Effector memory CD4-positive, alpha-beta T cell (primary cell): ENCODE results near the gene THAP10.

Experiments
- DNase-seq, 3 donors: peaks; one replicate each; pipeline ENCODE4 v3.0.0-alpha.2; 2020
- H3K27ac ChIP-seq: 2 replicates; pipeline ENCODE4 v1.7.0; 2013; ENCODE audit warnings: mild to moderate bottlenecking, low read length, moderate library complexity; ENCODE audit not compliant: insufficient read depth, poor library complexity, severe bottlenecking
- H3K27me3 ChIP-seq: replicated peaks from 2 replicates; pipeline ENCODE4 v1.7.0; 2013; ENCODE audit warnings: mild to moderate bottlenecking, low read length; ENCODE audit not compliant: insufficient read depth, control insufficient read depth, poor library complexity, severe bottlenecking
- H3K36me3 ChIP-seq: 2 replicates; pipeline ENCODE4 v1.7.0; 2013; ENCODE audit warnings: mild to moderate bottlenecking, low read length, moderate library complexity; ENCODE audit not compliant: control insufficient read depth, insufficient read depth
- H3K4me1 ChIP-seq: 2 replicates; pipeline ENCODE4 v1.7.0; 2013; ENCODE audit warnings: low read length, mild to moderate bottlenecking; ENCODE audit not compliant: control insufficient read depth, insufficient read depth, poor library complexity, severe bottlenecking
- H3K4me3 ChIP-seq: 2 replicates; pipeline ENCODE4 v1.7.0; 2013; ENCODE audit warnings: low read length, low read depth, mild to moderate bottlenecking; ENCODE audit not compliant: insufficient read depth, poor library complexity, severe bottlenecking
- H3K9me3 ChIP-seq: 2 replicates; pipeline ENCODE4 v1.7.0; 2013; ENCODE audit warnings: mild to moderate bottlenecking, low read length, moderate library complexity; ENCODE audit not compliant: control insufficient read depth

Gene THAP10

DNA sequence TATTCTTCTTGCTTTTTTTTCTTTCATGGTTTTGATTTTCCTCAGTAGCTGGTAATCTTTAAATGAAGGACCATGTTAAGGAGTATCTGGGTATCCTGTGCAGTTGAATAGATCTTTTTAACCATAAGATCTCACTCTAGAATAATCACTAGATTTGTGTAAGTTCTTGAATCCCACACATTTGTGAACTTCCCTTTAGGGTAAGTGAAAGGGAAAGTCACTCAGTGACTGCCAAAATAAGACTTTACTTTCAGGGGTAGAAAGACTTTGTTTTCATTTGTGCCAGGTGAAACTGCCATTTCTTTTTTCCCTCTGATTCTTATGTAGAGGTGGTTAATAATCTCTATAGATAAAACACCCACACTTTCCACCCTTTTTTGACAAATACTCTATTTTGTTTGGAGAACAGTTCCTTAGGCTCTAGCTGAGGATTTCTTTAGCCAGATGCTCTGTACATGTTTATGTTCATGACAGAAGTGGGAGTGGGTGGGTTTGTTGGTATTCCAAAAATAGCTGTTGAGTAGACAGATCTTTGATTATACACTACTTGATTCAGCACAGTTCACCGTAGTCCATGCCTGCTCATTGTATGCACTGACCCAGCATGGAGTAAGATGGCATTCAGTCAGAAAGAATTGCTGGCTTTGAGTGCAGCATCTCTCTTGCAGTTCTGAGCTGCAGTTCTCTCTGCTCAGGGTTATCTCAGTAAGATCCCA, 28.9 kb upstream of the THAP10 start:
- no peak for DNase-seq
- Histone ChIP-seq H3K27me3 (no peaks in the 10 kb centered on the region), H3K9me3 (no peaks in the 10 kb centered on the region), H3K36me3 (no peaks in the 10 kb centered on the region), H3K27ac (no peak overlapping the region), H3K4me1 (no peaks in the 10 kb centered on the region), H3K4me3 (no peak overlapping the region)

DNA sequence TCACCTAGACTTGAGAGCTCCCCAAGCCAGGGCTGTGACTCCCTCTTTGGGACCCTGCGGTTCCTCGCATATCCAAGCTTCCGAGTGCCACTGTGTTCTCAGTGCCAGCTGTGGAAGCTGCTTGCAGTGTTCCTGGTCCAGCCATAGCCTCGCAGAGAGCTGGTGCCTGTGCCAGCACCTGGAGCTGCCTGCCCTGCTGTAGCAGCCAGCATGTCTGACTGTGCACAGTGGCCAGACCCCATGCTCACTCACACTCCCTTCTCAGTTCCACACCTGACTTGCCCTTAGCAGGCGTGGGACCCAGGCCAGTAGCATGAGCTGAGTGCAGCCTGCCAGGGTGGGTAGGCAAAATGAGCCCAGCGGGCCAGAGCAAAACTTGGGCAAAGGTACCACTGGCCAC, 25.7 kb upstream of the THAP10 start:
- Histone ChIP-seq H3K27me3 (no peaks in the 10 kb centered on the region), H3K4me3 (no peak overlapping the region), H3K27ac (no peak overlapping the region)

DNA sequence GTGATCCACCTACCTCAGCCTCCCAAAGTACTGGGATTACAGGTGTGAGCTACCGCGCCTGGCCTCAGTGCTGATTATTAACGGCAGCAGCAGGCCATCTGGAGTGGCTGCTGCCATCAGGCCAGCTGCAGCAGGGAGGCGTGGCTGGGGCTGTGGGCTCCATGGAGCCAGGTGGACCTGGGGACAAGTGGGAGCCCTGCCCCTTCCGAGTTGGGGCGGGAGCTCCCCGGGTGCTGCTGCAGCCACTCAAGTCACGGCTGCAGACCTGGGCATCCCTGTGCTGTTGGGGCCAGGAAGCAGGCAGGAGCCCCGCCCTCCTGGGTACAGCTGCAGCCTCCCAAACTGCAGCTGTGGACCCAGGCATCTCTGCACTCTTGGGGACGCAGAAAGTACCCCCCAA, 24.3 kb upstream of the THAP10 start:
- H3K27ac ChIP-seq, result no peak overlapping the region
- H3K9me3 ChIP-seq, result no peaks in the 10 kb centered on the region
- H3K4me1 ChIP-seq, result no peaks in the 10 kb centered on the region
- H3K27me3 ChIP-seq, result no peaks in the 10 kb centered on the region
- DNase-seq, result no peak
- H3K36me3 ChIP-seq, result no peaks in the 10 kb centered on the region
- H3K4me3 ChIP-seq, result no peak overlapping the region

More for the DNA sequence above, 25.7 kb upstream of the THAP10 start:
- Histone ChIP-seq H3K36me3 (no peaks in the 10 kb centered on the region), H3K4me1 (no peaks in the 10 kb centered on the region), H3K9me3 (no peaks in the 10 kb centered on the region)
- no peak for DNase-seq

DNA sequence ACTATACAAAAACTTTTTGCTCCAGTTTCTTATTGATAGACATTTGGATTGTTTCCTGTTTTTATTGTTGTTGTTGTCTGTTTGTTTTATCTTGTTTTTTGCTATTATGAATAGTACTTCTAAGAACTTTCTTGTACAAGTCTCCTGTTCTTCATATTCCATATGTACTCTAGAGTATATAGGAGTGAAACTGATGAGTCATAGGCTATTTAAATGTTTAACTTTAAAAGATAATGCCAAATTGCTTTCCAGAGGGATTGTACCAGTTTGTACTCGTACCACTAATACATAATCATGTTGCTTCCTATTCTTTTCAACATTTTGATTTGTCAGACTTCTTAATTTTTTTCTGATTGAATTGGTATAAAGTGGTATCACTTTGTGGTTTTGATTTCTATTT, 20.0 kb upstream of the THAP10 start:
- Histone ChIP-seq H3K4me1 (no peaks in the 10 kb centered on the region), H3K27me3 (no peaks in the 10 kb centered on the region), H3K4me3 (no peak overlapping the region), H3K36me3 (no peaks in the 10 kb centered on the region), H3K9me3 (no peaks in the 10 kb centered on the region), H3K27ac (no peak overlapping the region)
- no peak for DNase-seq

DNA sequence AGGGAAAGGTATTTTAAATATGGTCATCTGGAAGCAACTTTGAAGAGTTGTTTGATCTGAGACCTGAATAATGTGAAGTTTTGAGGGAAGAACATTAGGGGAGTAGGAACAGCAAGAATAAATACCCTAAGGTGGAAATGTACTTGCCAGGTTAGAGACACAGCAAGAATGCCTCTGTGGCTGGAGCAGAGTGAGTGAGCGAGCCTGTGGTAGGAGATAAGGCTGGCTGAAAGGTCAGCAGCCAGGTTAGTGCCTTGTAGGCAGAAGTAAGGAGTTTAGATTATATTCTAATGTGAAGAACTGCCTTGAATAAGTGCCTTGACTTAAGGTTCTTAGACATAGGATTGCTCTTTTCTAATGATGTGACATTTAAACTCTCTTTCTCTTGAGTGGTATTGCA, 18.7 kb upstream of the THAP10 start:
- no peaks in the 10 kb centered on the region for H3K36me3 ChIP-seq

DNA sequence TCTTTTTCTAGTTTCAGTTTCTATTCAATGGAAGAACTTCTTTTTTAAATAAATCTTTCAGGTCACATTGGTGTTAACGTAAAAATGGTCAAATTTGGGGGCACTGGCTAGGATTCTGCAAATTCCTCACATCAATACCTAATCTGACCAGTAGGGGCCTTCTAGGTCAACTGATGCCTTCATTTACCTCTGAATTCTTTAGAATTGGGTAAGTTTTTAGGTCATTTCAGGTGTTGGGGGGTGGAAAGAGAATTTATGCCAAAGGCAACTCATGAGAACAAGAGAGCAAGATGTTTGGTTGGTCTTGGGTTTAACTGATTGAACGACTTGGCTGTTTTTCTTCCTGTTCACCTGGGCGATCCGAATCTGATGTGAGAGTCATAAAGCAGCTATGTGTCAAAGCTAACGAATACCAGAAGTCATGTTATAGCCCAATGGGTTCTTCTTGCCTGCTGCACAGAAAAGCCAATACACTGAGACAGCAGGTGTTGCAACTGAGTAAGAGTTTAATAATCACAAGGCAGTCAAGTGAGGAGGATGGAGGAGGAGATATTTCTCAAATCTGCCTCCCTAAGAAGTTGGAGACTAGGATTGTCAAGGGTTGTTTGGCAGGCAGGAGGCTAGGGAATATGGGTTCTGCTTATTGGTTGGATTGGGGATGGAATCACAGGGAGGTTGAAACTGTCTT, 15.7 kb upstream of the THAP10 start:
- H3K4me1 ChIP-seq, result no peaks in the 10 kb centered on the region
- no peaks in the 10 kb centered on the region for H3K9me3 ChIP-seq
- DNase-seq, result no peak
- H3K27ac ChIP-seq, result no peak overlapping the region
- no peak overlapping the region for H3K4me3 ChIP-seq
- H3K36me3 ChIP-seq, result no peaks in the 10 kb centered on the region
- no peaks in the 10 kb centered on the region for H3K27me3 ChIP-seq

More for the DNA sequence above, 18.7 kb upstream of the THAP10 start:
- Histone ChIP-seq H3K27ac (no peak overlapping the region), H3K4me1 (no peaks in the 10 kb centered on the region), H3K9me3 (no peaks in the 10 kb centered on the region), H3K27me3 (no peaks in the 10 kb centered on the region), H3K4me3 (no peak overlapping the region)
- no peak for DNase-seq

DNA sequence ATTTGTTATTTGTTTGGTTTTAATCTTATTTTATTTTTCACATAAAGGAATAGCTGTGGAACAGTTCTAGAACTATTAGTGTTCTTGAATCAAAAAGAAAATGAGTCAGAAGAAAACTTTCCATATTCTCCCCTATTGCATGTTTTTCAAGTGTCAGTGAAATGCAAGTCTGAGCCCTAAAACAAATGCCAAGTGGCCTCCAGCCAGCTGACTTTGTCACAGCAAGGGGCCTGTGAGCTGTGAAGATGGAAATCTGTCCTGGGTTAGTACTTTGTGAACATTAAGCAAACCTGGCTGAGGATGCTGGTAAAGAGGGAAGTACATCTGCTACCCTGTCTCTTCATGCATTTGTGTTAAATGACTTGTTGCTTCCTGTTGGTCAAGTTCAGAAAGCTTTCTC, 14.6 kb upstream of the THAP10 start:
- Histone ChIP-seq H3K27me3 (no peaks in the 10 kb centered on the region), H3K27ac (no peak overlapping the region), H3K4me1 (no peaks in the 10 kb centered on the region), H3K4me3 (no peak overlapping the region), H3K36me3 (no peaks in the 10 kb centered on the region), H3K9me3 (no peaks in the 10 kb centered on the region)
- DNase-seq, result no peak

DNA sequence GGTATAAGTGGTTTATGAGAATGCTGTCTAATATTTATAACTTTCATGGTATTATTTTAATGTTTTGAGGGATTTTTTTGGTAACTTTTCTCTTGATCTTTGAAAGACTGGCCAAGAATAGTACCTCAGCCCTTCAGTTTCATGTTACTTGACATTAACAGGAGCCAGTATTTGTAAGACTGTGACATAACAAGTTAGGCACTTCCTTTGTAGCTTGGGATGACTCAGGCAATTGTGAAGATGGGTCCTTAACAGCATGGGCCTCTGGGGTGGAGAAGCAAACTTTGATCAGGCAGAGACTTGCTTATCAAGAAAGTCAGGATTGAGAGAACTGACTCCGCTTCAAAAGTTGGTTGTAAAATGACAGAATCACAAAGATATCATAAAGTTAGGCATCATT, 9.9 kb upstream of the THAP10 start:
- no peak for DNase-seq
- Histone ChIP-seq H3K36me3 (no peaks in the 10 kb centered on the region), H3K9me3 (no peaks in the 10 kb centered on the region), H3K27ac (no peak overlapping the region), H3K4me1 (no peaks in the 10 kb centered on the region), H3K27me3 (no peaks in the 10 kb centered on the region), H3K4me3 (no peak overlapping the region)

DNA sequence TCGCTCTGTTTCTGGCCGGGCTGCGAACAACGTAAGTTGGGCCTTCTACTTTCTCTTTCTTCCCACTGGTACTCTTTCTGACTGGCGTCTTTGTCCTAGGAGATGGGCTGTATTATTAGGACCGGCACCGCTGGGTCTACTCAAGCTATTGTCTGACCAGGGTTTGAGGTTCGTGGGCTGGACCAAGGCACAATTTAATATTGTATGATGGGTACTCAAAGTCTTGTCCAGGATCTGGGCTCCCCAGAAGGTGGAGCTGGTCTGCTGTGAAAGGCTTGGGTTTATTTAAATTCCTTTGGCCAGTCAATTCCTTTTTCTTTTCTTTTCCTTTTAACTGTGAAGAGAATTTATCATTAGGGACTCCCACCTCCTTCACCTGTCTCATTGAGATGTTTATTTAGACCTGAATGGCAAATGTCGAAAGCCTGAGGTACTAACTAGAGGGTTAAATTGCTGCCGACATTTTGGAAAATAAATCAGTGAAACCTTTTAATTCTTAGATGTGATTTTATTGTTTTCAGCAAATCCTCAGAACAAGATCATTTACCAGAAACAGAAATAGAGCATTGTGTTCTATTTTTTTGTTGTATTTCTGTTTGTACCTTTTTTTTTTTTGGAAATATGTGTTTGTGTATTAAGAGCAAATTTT, 803 bp upstream of the THAP10 start:
- Histone ChIP-seq H3K4me1 (peaks cover 9% of the 10 kb centered on the region), H3K27me3 (peaks cover 9% of the 10 kb centered on the region), H3K36me3 (no peaks in the 10 kb centered on the region), H3K27ac (peak overlapping the region; percentile 30), H3K4me3 (peak overlapping the region; percentile 57), H3K9me3 (no peaks in the 10 kb centered on the region)
- DNase-seq, result no peak

DNA sequence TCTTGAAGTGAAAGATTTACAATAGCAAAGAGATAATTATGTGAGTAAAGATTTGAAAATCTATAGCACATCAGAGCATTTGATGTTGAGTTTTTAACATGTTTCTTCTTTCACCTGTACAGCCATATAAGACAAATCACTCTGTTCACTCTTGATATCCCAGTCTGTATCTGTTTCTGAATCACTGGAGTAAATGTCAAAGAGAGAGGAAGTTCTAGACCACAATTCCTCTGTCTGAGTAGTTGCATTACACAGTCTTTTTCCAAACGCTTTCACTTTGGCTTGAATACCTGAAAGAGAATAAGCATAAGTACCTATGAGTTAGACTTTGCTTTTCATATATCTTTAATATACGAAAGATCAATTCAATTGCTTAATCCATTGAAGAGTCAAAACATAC, 9.9 kb downstream of the THAP10 start:
- Histone ChIP-seq H3K9me3 (no peaks in the 10 kb centered on the region), H3K27me3 (no peaks in the 10 kb centered on the region), H3K4me1 (no peaks in the 10 kb centered on the region), H3K36me3 (no peaks in the 10 kb centered on the region), H3K27ac (no peak overlapping the region), H3K4me3 (no peak overlapping the region)
- no peak for DNase-seq
